ENCODE data around the gene CCDC39.
"Not testable (repeated sequence)": the region's sequence is repeated elsewhere in the genome, so short reads cannot be mapped to it uniquely, and the experiment has no call there.

CCDC39 gene

GRCh38 chr3:180619723-180620122 lies 59.6 kb downstream of the CCDC39 start:
- DNase-seq: no peak

DNA sequence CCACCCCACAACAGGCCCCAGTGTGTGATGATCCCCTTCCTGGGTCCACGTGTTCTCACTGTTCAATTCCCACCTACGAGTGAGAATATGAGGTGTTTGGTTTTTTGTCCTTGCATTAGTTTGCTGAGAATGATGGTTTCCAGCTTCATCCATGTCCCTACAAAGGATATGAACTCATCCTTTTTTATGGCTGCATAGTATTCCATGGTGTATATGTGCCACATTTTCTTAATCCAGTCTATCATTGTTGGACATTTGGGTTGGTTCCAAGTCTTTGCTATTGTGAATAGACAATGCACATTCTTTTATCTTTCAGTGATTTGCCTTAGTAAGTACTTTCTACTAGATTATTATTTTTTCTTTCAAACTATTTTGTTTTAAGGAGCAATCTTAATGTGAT lies 60.7 kb downstream of the CCDC39 start:
- DNase-seq: not testable (repeated sequence)

DNA sequence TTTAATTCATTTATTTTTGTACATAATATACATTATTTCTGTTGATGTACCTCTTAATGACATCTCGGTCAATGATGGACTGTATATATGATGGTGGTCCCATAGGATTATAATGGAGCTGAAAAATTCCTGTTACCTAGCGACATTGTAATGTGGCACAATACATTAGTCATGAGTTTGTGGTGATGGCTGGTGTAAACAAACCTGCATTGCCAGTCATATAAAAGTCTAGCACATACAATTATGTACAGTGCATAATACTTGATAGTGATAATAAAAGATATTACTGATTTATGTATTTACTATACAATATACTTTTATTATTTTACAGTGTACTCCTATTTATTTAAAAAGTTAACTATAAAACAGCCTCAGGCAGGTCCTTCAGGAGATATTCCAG lies 62.2 kb downstream of the CCDC39 start:
- DNase-seq: no peak

GRCh38 chr3:180615954-180616353 lies 63.3 kb downstream of the CCDC39 start:
- no peak for DNase-seq

- no peak for DNase-seq
Measured at GRCh38 chr3:180612364-180612763, 66.9 kb downstream of the CCDC39 start.

DNA sequence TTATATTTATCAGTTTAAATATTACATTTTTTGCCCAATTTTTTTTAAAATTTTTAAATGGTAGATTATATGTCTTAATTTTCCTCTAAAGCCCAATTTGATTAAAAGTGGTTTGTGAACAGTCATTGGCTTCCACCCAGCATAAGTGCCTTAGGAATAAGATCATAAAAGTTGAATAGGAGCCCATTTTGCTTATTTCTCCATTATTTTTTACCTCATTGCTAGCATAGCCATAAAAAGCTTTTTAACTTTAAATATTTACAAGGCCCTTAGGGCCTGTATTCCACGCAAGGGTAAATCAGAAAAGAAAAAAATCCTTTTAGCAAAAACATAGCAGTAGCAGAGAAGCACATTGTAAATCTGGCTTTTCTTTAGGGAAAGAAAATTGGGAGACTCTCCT lies 68.3 kb downstream of the CCDC39 start:
- DNase-seq: no peak

- DNase-seq: peak; percentile 92 to 93
Measured at GRCh38 chr3:180601688-180602666, 77.3 kb downstream of the CCDC39 start, which contains the start of gene TTC14. Gene TTC14, plus strand, starts transcription at chr3:180602163. Its CDS starts 99 bp downstream, at chr3:180602262.

- no peak for DNase-seq
Measured at GRCh38 chr3:180600473-180600872, 78.8 kb downstream of the CCDC39 start.

GRCh38 chr3:180595559-180595935 lies 83.7 kb downstream of the CCDC39 start:
- DNase-seq: no peak

- DNase-seq: no peak
Measured at GRCh38 chr3:180594631-180595558, 84.4 kb downstream of the CCDC39 start.

DNA sequence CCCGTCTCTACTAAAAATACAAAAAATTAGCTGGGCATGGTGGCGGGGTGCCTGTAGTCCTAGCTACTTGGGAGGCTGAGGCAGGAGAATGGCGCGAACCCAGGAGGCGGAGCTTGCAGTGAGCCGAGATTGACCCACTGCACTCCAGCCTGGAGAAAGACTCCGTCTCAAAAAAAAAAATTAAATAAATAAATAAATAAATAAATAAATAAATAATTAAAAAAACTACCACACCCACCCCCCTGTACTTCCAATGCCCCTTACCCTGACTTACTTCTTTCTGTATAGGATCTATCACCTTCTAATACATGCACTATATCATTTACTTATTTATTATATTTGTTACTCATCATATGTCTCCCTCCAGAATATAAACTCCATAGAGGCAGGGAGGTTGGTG lies 85.7 kb downstream of the CCDC39 start:
- not testable (repeated sequence) for DNase-seq

GRCh38 chr3:180590396-180590795 lies 88.9 kb downstream of the CCDC39 start:
- DNase-seq: no peak

- DNase-seq: no peak
Measured at GRCh38 chr3:180580934-180581333, 98.4 kb downstream of the CCDC39 start.

DNA sequence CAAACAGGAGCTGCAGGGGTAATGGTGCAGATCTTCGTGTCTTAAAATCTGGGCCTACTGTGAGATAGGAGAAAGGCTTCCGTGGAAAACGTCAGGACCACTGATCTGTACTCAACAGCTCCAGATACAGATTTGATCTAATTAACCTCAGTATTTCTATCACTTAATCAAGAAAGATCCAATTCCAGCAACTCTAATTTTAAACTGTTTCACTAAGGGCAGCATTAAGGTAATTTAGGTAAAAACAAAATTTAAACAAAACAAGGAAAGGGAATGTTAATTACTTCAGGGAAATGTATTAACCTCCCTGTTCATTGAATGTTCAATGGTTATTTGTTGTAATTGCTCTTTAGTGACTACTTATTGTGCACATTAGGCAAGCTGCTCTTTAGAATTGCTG lies 103.7 kb downstream of the CCDC39 start:
- no peak for DNase-seq

DNA sequence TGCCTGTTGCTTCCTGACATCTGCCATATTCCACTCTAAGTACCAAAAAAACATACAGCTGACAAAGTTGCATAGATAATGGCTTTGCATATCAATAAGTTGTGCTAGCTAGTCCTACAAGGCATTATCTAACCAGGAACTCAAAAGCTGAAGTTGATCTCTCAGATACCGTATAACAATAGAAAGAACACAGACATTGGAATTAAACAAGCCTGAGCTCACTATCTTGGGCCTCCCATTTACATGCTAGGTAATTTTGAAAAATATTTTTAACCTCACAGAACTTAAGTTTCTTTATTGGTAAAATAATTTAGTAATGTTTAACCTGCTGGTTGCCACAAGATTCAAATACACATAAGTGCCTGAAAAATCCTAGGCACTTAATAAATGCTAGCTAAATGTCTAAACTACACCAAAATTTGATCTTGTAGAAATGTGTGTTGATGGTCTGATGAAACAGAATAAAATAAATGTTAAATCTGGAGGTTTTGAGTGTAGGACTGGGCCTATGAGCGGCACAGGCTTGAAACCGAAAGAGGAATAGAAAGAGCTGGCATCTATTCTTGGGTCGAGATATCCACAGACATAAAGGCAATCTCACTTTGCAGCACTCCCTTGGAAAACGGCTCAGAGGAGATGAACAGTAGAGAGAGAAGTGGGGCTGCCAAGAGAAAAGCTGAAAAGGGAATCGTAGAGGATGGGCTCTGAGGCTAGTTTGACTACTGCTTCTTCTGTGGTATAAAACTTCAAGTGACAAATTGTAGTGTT lies 107.3 kb downstream of the CCDC39 start:
- DNase-seq: no peak

DNA sequence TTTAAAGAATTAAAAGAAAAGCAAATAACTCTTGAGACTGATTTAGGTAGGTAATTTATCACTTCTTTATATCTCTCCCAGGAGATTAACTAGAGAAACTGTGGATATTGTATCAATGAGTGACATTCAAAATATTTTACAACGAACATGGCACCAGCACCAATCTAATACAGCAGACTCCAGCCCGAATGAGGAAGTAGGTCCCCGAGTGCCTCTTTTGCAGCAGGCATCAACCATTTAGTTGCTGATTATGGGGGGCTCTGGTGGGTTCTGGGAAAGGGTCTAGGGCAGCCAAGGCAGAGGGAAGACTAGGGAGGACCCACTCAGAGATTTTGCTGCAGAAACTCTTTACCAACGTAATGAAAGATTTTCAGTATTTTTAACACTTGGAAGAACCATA lies 109.1 kb downstream of the CCDC39 start:
- no peak for DNase-seq

GRCh38 chr3:180564676-180565075 lies 114.6 kb downstream of the CCDC39 start:
- DNase-seq: no peak
